OCI-LY7 (cell line): Measurements from ENCODE around the gene PDLIM1. TPM values are rescaled to one million over a fixed set of nuclear protein-coding genes. Genes with fewer than 3 reads are reported as not detected.

Source experiments
- BruUV-seq: library from RNA; stranded (reverse); fragments of 400-500 nt; replicated peaks from 2 replicates; lab custom pipeline; 2021; lab: Mats Ljungman, UMichigan
- CTCF ChIA-PET: fragments of 300-600 bp; sonication (Branson Sonifier 250); formaldehyde crosslinking; loops from one replicate; lab custom pipeline; 2022; ENCODE audit warnings: antibody characterized with exemption; ENCODE audit not compliant: unreplicated experiment; lab: Charles Lee
- POLR2A ChIA-PET: fragments of 300-600 bp; sonication (Branson Sonifier 250); formaldehyde crosslinking; loops from one replicate; lab custom pipeline; 2022; ENCODE audit warnings: antibody characterized with exemption; lab: Charles Lee
- DNase-seq: peaks from one replicate; pipeline ENCODE4 v3.0.0-alpha.2; 2015; ENCODE audit warnings: low spot score
- H2AFZ ChIP-seq: fragments of 200-600 bp; sonication (generic), shearing (Covaris generic); 2 replicates; pipeline ENCODE4 v1.6.1; 2014; ENCODE audit warnings: mild to moderate bottlenecking, antibody characterized with exemption, low read length, moderate library complexity
- H3K27ac ChIP-seq: fragments of 200-600 bp; sonication (generic); 2 replicates; pipeline ENCODE4 v1.5.1; 2014; ENCODE audit warnings: mixed run types, low read depth, mild to moderate bottlenecking, moderate library complexity, low read length, inconsistent platforms; ENCODE audit not compliant: poor library complexity, severe bottlenecking
- H3K36me3 ChIP-seq: fragments of 200-600 bp; sonication (generic); 2 replicates; pipeline ENCODE4 v1.6.1; 2014; ENCODE audit warnings: mild to moderate bottlenecking, antibody characterized with exemption, low read length, moderate library complexity, mixed read lengths; ENCODE audit not compliant: insufficient read depth
- H3K4me1 ChIP-seq: fragments of 200-600 bp; sonication (generic); 2 replicates; pipeline ENCODE4 v1.5.1; 2014; ENCODE audit warnings: mild to moderate bottlenecking, low read length; ENCODE audit not compliant: insufficient read depth, poor library complexity, severe bottlenecking
- H3K4me2 ChIP-seq: fragments of 200-600 bp; sonication (generic); 2 replicates; pipeline ENCODE4 v1.6.1; 2014; ENCODE audit warnings: mild to moderate bottlenecking, low read length
- H3K4me3 ChIP-seq: fragments of 200-600 bp; sonication (generic); 2 replicates; pipeline ENCODE4 v1.5.1; 2014; ENCODE audit warnings: mild to moderate bottlenecking, low read depth, low read length; ENCODE audit not compliant: poor library complexity, severe bottlenecking
- H3K79me2 ChIP-seq: fragments of 200-600 bp; sonication (generic); 2 replicates; pipeline ENCODE4 v1.6.1; 2016; ENCODE audit warnings: low read depth, mild to moderate bottlenecking, low read length, moderate library complexity, mixed read lengths; ENCODE audit not compliant: insufficient read depth
- H3K9me2 ChIP-seq: fragments of 200-600 bp; sonication (generic); 2 replicates; pipeline ENCODE4 v1.6.1; 2016; ENCODE audit warnings: mild to moderate bottlenecking, low read length, mixed read lengths; ENCODE audit not compliant: insufficient read depth
- H3K9me3 ChIP-seq: fragments of 200-600 bp; sonication (generic); 2 replicates; pipeline ENCODE4 v1.6.1; 2014; ENCODE audit warnings: mild to moderate bottlenecking, mixed run types, low read length, mixed read lengths
- H4K20me1 ChIP-seq: fragments of 200-600 bp; sonication (generic); 2 replicates; pipeline ENCODE4 v1.6.1; 2014; ENCODE audit warnings: mild to moderate bottlenecking, antibody characterized with exemption, low read length, moderate library complexity, mixed read lengths; ENCODE audit not compliant: insufficient read depth
- EZH2phosphoT487 ChIP-seq: fragments of 200-600 bp; sonication (generic); IDR thresholded peaks from 2 replicates; pipeline ENCODE4 v1.6.1; 2018; ENCODE audit warnings: low read depth, borderline replicate concordance, mild to moderate bottlenecking, mixed run types, antibody characterized with exemption, low read length, moderate library complexity, mixed read lengths
- intact Hi-C: fragments of 100-400 bp; cut with micrococcal nuclease; formaldehyde crosslinking; loops from one replicate; pipeline ENCODE4 v1.10.0; 2022; ENCODE audit not compliant: unreplicated experiment
- total RNA-seq, 2 experiments: library from RNA; depleted of rRNA in 1 of 2; stranded (reverse); fragments of >200 nt in 1 of 2; shearing (Covaris generic) in 1 of 2; gene quantifications; 2 replicates each; pipeline ENCODE4 v1.2.3, GENCODE V29; 2014 to 2022
- TF ChIP-seq, protein P1 (sequence below): fragments of 200-600 bp; sonication (generic); conservative IDR thresholded peaks from 2 replicates; pipeline ENCODE4 v1.5.1; 2014; ENCODE audit warnings: mild to moderate bottlenecking, antibody characterized with exemption, low read length, moderate library complexity, mixed read lengths

PDLIM1 gene
- total RNA-seq, 2 experiments from 2014 or later = 22.3 to 105 TPM

DNA sequence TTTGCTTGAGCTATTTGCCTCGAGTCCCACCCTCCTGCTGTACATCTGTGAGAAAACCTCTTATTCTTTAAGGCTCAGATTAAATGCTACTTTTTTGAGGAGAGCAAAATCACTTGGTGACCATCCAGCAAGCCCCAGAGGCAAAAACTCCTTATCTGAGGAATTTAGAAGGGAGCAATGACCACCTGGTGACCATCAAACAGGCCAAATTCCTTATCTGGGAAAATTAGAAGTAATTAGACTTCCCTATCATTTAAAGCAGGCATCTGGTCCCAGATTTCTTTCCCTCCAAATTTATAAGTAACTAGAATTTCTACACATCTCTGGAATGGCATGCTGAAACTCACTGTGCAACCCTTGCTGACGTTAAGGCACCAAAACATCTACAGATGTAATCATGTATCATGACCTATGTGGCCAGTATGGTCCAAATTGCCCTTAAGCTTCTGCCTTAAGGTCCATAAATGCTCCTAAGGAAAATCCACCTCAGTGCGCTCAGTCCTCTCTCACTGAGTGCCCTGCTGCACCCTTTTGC is 40.9 kb upstream of the PDLIM1 start:
- BruUV-seq = no TSS peak
- Histone ChIP-seq H3K4me3 (no peak overlapping the region), H3K4me1 (no peaks in the 10 kb centered on the region), H2AFZ (no peak overlapping the region), H3K79me2 (no peaks in the 10 kb centered on the region), H3K9me3 (no peaks in the 10 kb centered on the region), H3K4me2 (no peak overlapping the region), H3K27ac (no peak overlapping the region), H4K20me1 (no peaks in the 10 kb centered on the region), H3K36me3 (no peaks in the 10 kb centered on the region), H3K9me2 (no peaks in the 10 kb centered on the region)
- DNase-seq = no peak
- TF ChIP-seq, protein P1, sequence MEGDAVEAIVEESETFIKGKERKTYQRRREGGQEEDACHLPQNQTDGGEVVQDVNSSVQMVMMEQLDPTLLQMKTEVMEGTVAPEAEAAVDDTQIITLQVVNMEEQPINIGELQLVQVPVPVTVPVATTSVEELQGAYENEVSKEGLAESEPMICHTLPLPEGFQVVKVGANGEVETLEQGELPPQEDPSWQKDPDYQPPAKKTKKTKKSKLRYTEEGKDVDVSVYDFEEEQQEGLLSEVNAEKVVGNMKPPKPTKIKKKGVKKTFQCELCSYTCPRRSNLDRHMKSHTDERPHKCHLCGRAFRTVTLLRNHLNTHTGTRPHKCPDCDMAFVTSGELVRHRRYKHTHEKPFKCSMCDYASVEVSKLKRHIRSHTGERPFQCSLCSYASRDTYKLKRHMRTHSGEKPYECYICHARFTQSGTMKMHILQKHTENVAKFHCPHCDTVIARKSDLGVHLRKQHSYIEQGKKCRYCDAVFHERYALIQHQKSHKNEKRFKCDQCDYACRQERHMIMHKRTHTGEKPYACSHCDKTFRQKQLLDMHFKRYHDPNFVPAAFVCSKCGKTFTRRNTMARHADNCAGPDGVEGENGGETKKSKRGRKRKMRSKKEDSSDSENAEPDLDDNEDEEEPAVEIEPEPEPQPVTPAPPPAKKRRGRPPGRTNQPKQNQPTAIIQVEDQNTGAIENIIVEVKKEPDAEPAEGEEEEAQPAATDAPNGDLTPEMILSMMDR = no peak
- TF ChIP-seq EZH2phosphoT487 = no peak
- CTCF ChIA-PET = no interaction called here
- intact Hi-C loops = no loop called here
- POLR2A ChIA-PET = no interaction called here

DNA sequence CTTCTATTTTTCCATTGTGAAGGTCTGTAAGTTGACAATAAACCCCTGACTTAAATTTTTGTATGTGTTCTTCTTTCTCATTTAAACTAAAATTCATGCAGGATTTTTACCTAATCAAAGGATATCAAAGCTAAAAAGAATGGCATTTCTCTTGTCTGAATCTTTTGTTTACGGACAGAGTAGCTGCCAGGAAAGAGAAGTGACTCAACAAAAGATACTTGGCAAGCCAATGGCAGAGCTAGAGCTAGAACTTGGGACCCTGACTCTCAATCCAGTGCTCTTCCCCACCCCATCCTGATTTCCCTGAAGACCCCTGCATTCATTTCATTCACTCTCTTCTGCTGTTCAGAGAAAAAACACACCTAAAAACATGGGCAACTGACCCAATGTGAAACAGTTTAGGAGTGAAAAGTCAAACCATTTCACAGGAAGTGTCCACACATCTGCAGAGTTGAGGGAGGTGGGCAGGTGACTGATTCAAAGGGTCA is 40.2 kb upstream of the PDLIM1 start:
- H3K4me1 ChIP-seq = no peaks in the 10 kb centered on the region
- TF ChIP-seq EZH2phosphoT487 = no peak
- TF ChIP-seq, protein P1 = no peak
- no peak overlapping the region for H3K4me3 ChIP-seq
- H3K9me3 ChIP-seq = no peaks in the 10 kb centered on the region
- BruUV-seq = no TSS peak
- intact Hi-C loops = no loop called here
- no peak overlapping the region for H3K27ac ChIP-seq
- no peaks in the 10 kb centered on the region for H3K9me2 ChIP-seq
- ChIA-PET CTCF (no interaction called here), POLR2A (no interaction called here)
- no peaks in the 10 kb centered on the region for H3K79me2 ChIP-seq
- no peak for DNase-seq
- no peaks in the 10 kb centered on the region for H4K20me1 ChIP-seq
- H3K36me3 ChIP-seq = no peaks in the 10 kb centered on the region
- no peak overlapping the region for H3K4me2 ChIP-seq
- H2AFZ ChIP-seq = no peak overlapping the region

DNA sequence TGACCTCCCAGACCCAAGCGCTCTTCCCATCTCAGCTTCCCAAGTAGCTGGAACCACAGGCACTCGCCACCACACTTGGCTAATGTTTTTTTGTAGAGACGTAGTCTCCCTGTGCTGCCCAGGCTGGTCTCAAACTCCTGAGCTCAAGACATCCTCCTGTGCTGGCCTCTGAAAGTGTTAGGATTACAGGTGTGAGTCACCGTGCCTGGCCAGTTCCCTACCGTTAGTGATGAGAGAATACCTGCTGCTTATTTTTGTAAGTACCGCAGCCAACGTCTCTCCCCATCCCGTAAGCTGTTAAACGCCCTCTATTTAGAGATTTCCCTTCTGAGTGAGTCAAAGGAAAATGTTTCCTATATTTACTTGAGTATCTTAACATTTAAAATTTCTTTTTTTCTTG is 38.5 kb upstream of the PDLIM1 start:
- no peak overlapping the region for H2AFZ ChIP-seq
- ChIA-PET POLR2A (interaction anchor here (0.6 kb wide), 1 partner anchor 29 kb away, joined by 4 read pairs; no protein-coding TSS in a partner anchor), CTCF (interaction anchor here (0.7 kb wide), 1 partner anchor 14 kb away, joined by 3 read pairs; no protein-coding TSS in a partner anchor)
- BruUV-seq = no TSS peak
- H3K27ac ChIP-seq = no peak overlapping the region
- no peak overlapping the region for H3K4me2 ChIP-seq
- no peak for DNase-seq
- H3K79me2 ChIP-seq = no peaks in the 10 kb centered on the region
- no peaks in the 10 kb centered on the region for H3K36me3 ChIP-seq
- intact Hi-C loops = no loop called here
- H3K9me3 ChIP-seq = no peaks in the 10 kb centered on the region
- H4K20me1 ChIP-seq = no peaks in the 10 kb centered on the region
- H3K4me3 ChIP-seq = no peak overlapping the region
- H3K9me2 ChIP-seq = no peaks in the 10 kb centered on the region
- H3K4me1 ChIP-seq = no peaks in the 10 kb centered on the region
- TF ChIP-seq, protein P1 = no peak
- TF ChIP-seq EZH2phosphoT487 = no peak
